HCT116 (cell line): ENCODE data around the gene FBXO40. TPM values are rescaled to one million over a fixed set of nuclear protein-coding genes. Genes with fewer than 3 reads are reported as not detected.

Experiments used
- ATAC-seq: fragments of 200-7000 bp; cut with Tn5 transposase; 2 replicates; pipeline ENCODE4 v1.9.1; 2020; ENCODE audit warnings: mild to moderate bottlenecking, moderate library complexity
- BruUV-seq: library from RNA; stranded (reverse); fragments of 400-500 nt; replicated peaks from 2 replicates; lab custom pipeline; 2021; lab: Mats Ljungman, UMichigan
- CTCF ChIA-PET: fragments of 300-600 bp; sonication (Branson Sonifier 250); formaldehyde crosslinking; loops from one replicate; lab custom pipeline; 2021; ENCODE audit warnings: antibody characterized with exemption; lab: Charles Lee
- POLR2A ChIA-PET: fragments of 300-600, 350-600 bp; sonication (Branson Sonifier 250); formaldehyde crosslinking; loops from one replicate; lab custom pipeline; 2021; ENCODE audit warnings: antibody characterized with exemption; lab: Charles Lee
- RAD21 ChIA-PET, 2 experiments: fragments of 300-600 bp; sonication (Branson Sonifier 250); formaldehyde crosslinking; loops; one replicate each; lab custom pipeline; 2023; ENCODE audit warnings: low total read pairs in 2 of 2; ENCODE audit not compliant: uncharacterized antibody in 2 of 2, unreplicated experiment in 2 of 2, low non-redundant PET in 1 of 2; lab: Charles Lee
- DNase-seq: peaks from one replicate; pipeline ENCODE4 v3.0.0-alpha.2; 2010; ENCODE audit warnings: low read depth, low spot score
- H2AFZ ChIP-seq: fragments of 200-600 bp; shearing (Covaris generic), sonication (generic); 2 replicates; pipeline ENCODE4 v1.6.1; 2017; ENCODE audit warnings: low read depth, mixed run types, mixed read lengths, antibody characterized with exemption, low read length; ENCODE audit not compliant: poor library complexity, severe bottlenecking
- H3K27ac ChIP-seq: 2 replicates; pipeline ENCODE4 v1.5.1; 2012; ENCODE audit warnings: low read depth, low read length
- H3K27me3 ChIP-seq: fragments of 200-600 bp; sonication (generic); 2 replicates; pipeline ENCODE4 v1.6.1; 2016; ENCODE audit warnings: mixed run types, low read length, mixed read lengths; ENCODE audit not compliant: insufficient read depth
- H3K36me3 ChIP-seq, 2 experiments: fragments of 200-500 bp in 1 of 2; fragments of 200-600 bp in 1 of 2; sonication (Bioruptor generic) in 1 of 2; sonication (generic) in 1 of 2; 2 replicates each; pipeline versions ENCODE4 v1.5.1 to v1.6.1; 2014 to 2016; ENCODE audit warnings: low read length in 2 of 2, inconsistent platforms in 1 of 2, mixed read lengths in 1 of 2, mixed run types in 1 of 2; ENCODE audit not compliant: insufficient read depth in 2 of 2, control insufficient read depth in 1 of 2
- H3K4me1 ChIP-seq, 2 experiments: fragments of 200-600 bp in 1 of 2; sonication (generic) in 1 of 2; 2 replicates each; pipeline versions ENCODE4 v1.5.1 to v1.6.1; 2012 to 2017; ENCODE audit warnings: low read length in 2 of 2, inconsistent platforms in 1 of 2, mild to moderate bottlenecking in 1 of 2, mixed read lengths in 1 of 2, mixed run types in 1 of 2, moderate library complexity in 1 of 2; ENCODE audit not compliant: insufficient read depth in 2 of 2, control insufficient read depth in 1 of 2
- H3K4me2 ChIP-seq: fragments of 200-600 bp; sonication (generic); 2 replicates; pipeline ENCODE4 v1.6.1; 2017; ENCODE audit warnings: mixed run types, low read length, mixed read lengths
- H3K4me3 ChIP-seq, 2 experiments: fragments of 200-600 bp in 1 of 2; sonication (generic) in 1 of 2; replicated peaks in 1 of 2; 2 replicates each; pipeline ENCODE4 v1.5.1; 2011 to 2016; ENCODE audit warnings: low read length in 2 of 2, control low read depth in 1 of 2, low read depth in 1 of 2, mild to moderate bottlenecking in 1 of 2, mixed read lengths in 1 of 2, mixed run types in 1 of 2
- H3K79me2 ChIP-seq: fragments of 200-600 bp; sonication (generic); 2 replicates; pipeline ENCODE4 v1.6.1; 2017; ENCODE audit warnings: mild to moderate bottlenecking, mixed run types, low read length, moderate library complexity, mixed read lengths; ENCODE audit not compliant: insufficient read depth
- H3K9ac ChIP-seq: fragments of 200-600 bp; sonication (generic); 2 replicates; pipeline ENCODE4 v1.6.1; 2016; ENCODE audit warnings: low read length, mixed read lengths
- H3K9me2 ChIP-seq: fragments of 200-600 bp; sonication (generic), shearing (Covaris generic); 2 replicates; pipeline ENCODE4 v1.6.1; 2017; ENCODE audit warnings: mixed run types, mild to moderate bottlenecking, moderate library complexity; ENCODE audit not compliant: insufficient read depth
- H3K9me3 ChIP-seq, 2 experiments: fragments of 200-500 bp in 1 of 2; fragments of 200-600 bp in 1 of 2; sonication (Bioruptor generic) in 1 of 2; sonication (generic) in 1 of 2; 2 replicates each; pipeline ENCODE4 v1.6.1; 2014 to 2017; ENCODE audit warnings: low read length in 2 of 2, mixed read lengths in 2 of 2, inconsistent platforms in 1 of 2, low read depth in 1 of 2, mild to moderate bottlenecking in 1 of 2, mixed run types in 1 of 2, moderate library complexity in 1 of 2; ENCODE audit not compliant: control insufficient read depth in 1 of 2, insufficient read depth in 1 of 2
- H4K20me1 ChIP-seq: fragments of 200-600 bp; sonication (generic), shearing (Covaris generic); 2 replicates; pipeline ENCODE4 v1.6.1; 2017; ENCODE audit warnings: mixed run types, mild to moderate bottlenecking, moderate library complexity; ENCODE audit not compliant: insufficient read depth
- CEBPB ChIP-seq: IDR thresholded peaks from 2 replicates; pipeline ENCODE4 v1.6.1; 2012; ENCODE audit warnings: low read depth
- EZH2 ChIP-seq: fragments of 200-600 bp; sonication (generic); IDR thresholded peaks from 2 replicates; pipeline ENCODE4 v1.6.1; 2017; ENCODE audit warnings: antibody characterized with exemption, mixed run types
- JUND ChIP-seq: IDR thresholded peaks from 2 replicates; pipeline ENCODE4 v1.6.1; 2012
- POLR2A ChIP-seq: IDR thresholded peaks from 2 replicates; pipeline ENCODE4 v1.7.0; 2011; ENCODE audit warnings: borderline replicate concordance; ENCODE audit not compliant: insufficient read depth, insufficient read length; ENCODE audit errors: extremely low read depth
- POLR2AphosphoS5 ChIP-seq: IDR thresholded peaks from 2 replicates; pipeline ENCODE4 v1.6.1; 2011; ENCODE audit warnings: mild to moderate bottlenecking, low read depth, low read length, moderate library complexity
- SIN3A ChIP-seq: IDR thresholded peaks from 2 replicates; pipeline ENCODE4 v1.6.1; 2012; ENCODE audit warnings: low read depth
- SP1 ChIP-seq: IDR thresholded peaks from 2 replicates; pipeline ENCODE4 v1.6.1; 2012; ENCODE audit warnings: low read depth
- TCF7L2 ChIP-seq: IDR thresholded peaks from 2 replicates; pipeline ENCODE4 v1.7.0; 2011; ENCODE audit warnings: borderline replicate concordance, inconsistent platforms; ENCODE audit not compliant: insufficient read depth, insufficient read length; ENCODE audit errors: extremely low read depth
- YY1 ChIP-seq: IDR thresholded peaks from 2 replicates; pipeline ENCODE4 v1.6.1; 2011; ENCODE audit warnings: low read length, low read depth, moderate library complexity, mild to moderate bottlenecking; ENCODE audit not compliant: insufficient replicate concordance; ENCODE audit errors: extremely low read depth
- ZFX ChIP-seq: fragments of 450-650 bp; IDR thresholded peaks from 2 replicates; pipeline ENCODE4 v1.6.1; 2017
- ZNF274 ChIP-seq: fragments of 200-500 bp; sonication (Bioruptor generic); IDR thresholded peaks from 2 replicates; pipeline ENCODE4 v1.6.1; 2014; ENCODE audit warnings: mild to moderate bottlenecking, low read depth, low read length, inconsistent platforms
- intact Hi-C: fragments of 100-400 bp; cut with micrococcal nuclease; formaldehyde crosslinking; loops from 2 replicates; pipeline ENCODE4 v1.10.0; 2022
- total RNA-seq: library from RNA; stranded (reverse); gene quantifications from one replicate; pipeline ENCODE4 v1.2.1, GENCODE V29; 2021; ENCODE audit not compliant: unreplicated experiment
- TF ChIP-seq, protein P1 (sequence below): IDR thresholded peaks from 2 replicates; pipeline ENCODE4 v1.6.1; 2012; ENCODE audit warnings: low read depth
- TF ChIP-seq, protein P2 (sequence below), 3 experiments: fragments of 200-600 bp in 1 of 3; sonication (generic) in 1 of 3; IDR thresholded peaks in 2 of 3; conservative IDR thresholded peaks in 1 of 3; 2 replicates each; pipeline ENCODE4 v1.5.1; 2012 to 2017; ENCODE audit warnings: low read depth in 2 of 3, low read length in 2 of 3, antibody characterized with exemption in 1 of 3, borderline replicate concordance in 1 of 3, control low read depth in 1 of 3, mild to moderate bottlenecking in 1 of 3, mixed read lengths in 1 of 3, mixed run types in 1 of 3, moderate library complexity in 1 of 3; ENCODE audit not compliant: insufficient read depth in 1 of 3
- TF ChIP-seq, protein P3 (sequence below): IDR thresholded peaks from 2 replicates; pipeline ENCODE4 v1.6.1; 2012
- TF ChIP-seq, protein P4 (sequence below): IDR thresholded peaks from 2 replicates; pipeline ENCODE4 v1.6.1; 2011; ENCODE audit warnings: mild to moderate bottlenecking, low read length, moderate library complexity; ENCODE audit not compliant: insufficient replicate concordance; ENCODE audit errors: extremely low read depth

The FBXO40 gene
- total RNA-seq, 1 experiment from 2014 or later, result not detected

DNA sequence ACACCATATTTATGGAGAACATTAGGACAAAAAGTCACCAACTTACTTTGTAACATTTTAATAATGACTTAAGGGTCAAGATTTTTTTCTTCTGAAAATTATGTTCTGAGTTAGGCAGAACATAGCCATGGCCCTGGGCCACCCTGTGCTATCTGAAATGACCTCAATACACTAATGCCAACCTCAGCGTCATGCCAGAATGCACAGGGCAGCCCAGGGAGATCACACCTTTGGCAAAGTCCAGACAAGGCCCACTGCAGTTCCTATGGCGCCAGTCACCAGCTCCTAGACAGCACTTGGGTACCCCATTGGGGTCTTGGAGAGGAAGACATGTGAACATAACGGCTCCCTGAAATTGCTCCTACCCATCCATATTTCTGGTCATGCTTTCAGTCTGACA lies 34.4 kb downstream of the FBXO40 start (continued):
- no peak for TF ChIP-seq ZNF274
- no peak for TF ChIP-seq SIN3A
- no peak for TF ChIP-seq ZFX
- TF ChIP-seq, protein P1, sequence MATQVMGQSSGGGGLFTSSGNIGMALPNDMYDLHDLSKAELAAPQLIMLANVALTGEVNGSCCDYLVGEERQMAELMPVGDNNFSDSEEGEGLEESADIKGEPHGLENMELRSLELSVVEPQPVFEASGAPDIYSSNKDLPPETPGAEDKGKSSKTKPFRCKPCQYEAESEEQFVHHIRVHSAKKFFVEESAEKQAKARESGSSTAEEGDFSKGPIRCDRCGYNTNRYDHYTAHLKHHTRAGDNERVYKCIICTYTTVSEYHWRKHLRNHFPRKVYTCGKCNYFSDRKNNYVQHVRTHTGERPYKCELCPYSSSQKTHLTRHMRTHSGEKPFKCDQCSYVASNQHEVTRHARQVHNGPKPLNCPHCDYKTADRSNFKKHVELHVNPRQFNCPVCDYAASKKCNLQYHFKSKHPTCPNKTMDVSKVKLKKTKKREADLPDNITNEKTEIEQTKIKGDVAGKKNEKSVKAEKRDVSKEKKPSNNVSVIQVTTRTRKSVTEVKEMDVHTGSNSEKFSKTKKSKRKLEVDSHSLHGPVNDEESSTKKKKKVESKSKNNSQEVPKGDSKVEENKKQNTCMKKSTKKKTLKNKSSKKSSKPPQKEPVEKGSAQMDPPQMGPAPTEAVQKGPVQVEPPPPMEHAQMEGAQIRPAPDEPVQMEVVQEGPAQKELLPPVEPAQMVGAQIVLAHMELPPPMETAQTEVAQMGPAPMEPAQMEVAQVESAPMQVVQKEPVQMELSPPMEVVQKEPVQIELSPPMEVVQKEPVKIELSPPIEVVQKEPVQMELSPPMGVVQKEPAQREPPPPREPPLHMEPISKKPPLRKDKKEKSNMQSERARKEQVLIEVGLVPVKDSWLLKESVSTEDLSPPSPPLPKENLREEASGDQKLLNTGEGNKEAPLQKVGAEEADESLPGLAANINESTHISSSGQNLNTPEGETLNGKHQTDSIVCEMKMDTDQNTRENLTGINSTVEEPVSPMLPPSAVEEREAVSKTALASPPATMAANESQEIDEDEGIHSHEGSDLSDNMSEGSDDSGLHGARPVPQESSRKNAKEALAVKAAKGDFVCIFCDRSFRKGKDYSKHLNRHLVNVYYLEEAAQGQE, result no peak
- TF ChIP-seq POLR2AphosphoS5, result no peak
- TF ChIP-seq POLR2A, result no peak
- TF ChIP-seq EZH2, result no peak
- no peak for TF ChIP-seq SP1

DNA sequence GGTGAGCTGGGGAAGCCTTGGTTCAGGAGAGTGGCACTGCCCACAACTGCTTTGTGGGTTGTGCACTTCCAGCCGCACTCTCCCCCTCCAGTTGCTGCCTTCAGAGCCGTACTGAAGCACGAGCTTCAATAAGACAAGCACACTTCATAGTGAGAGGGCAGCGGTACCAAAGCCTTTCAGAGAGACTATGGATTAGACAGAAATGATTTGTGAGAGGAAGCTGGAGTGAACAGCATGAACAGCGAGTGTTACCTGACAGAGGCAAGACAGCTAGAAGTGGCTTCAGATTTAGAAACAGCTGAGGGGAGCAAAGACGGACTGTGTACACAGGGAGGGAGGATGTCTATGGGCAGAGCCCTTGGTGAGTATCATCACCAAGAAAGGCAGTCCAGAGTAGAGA lies 36.4 kb downstream of the FBXO40 start:
- no peaks in the 10 kb centered on the region for H4K20me1 ChIP-seq
- POLR2A ChIA-PET, result no interaction called here
- H3K27ac ChIP-seq, result no peak overlapping the region
- no peaks in the 10 kb centered on the region for H3K79me2 ChIP-seq
- no peaks in the 10 kb centered on the region; the same call in 1 of the 2 replicates for H3K27me3 ChIP-seq
- no peaks in the 10 kb centered on the region for H3K9me2 ChIP-seq
- no peak for DNase-seq
- H3K9me3 ChIP-seq, result no peaks in the 10 kb centered on the region
- RAD21 ChIA-PET, result interaction anchor here in 1 of 2 experiments (0.6 kb wide), 1 partner anchor 202 kb away, joined by 3 read pairs; no protein-coding TSS in a partner anchor
- CTCF ChIA-PET, result no interaction called here
- intact Hi-C loops, result no loop called here
- no peak for ATAC-seq
- H3K4me1 ChIP-seq, result no peaks in the 10 kb centered on the region
- BruUV-seq, result no TSS peak
- H2AFZ ChIP-seq, result no peak overlapping the region
- no peaks in the 10 kb centered on the region for H3K36me3 ChIP-seq
- H3K9ac ChIP-seq, result no peak overlapping the region
- H3K4me3 ChIP-seq, result no peak overlapping the region
- no peak overlapping the region for H3K4me2 ChIP-seq
- TF ChIP-seq SP1 (no peak), YY1 (no peak), TCF7L2 (no peak), ZNF274 (no peak), CEBPB (no peak), JUND (no peak), POLR2AphosphoS5 (no peak)
- TF ChIP-seq, protein P2, sequence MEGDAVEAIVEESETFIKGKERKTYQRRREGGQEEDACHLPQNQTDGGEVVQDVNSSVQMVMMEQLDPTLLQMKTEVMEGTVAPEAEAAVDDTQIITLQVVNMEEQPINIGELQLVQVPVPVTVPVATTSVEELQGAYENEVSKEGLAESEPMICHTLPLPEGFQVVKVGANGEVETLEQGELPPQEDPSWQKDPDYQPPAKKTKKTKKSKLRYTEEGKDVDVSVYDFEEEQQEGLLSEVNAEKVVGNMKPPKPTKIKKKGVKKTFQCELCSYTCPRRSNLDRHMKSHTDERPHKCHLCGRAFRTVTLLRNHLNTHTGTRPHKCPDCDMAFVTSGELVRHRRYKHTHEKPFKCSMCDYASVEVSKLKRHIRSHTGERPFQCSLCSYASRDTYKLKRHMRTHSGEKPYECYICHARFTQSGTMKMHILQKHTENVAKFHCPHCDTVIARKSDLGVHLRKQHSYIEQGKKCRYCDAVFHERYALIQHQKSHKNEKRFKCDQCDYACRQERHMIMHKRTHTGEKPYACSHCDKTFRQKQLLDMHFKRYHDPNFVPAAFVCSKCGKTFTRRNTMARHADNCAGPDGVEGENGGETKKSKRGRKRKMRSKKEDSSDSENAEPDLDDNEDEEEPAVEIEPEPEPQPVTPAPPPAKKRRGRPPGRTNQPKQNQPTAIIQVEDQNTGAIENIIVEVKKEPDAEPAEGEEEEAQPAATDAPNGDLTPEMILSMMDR (IDR thresholded peaks at IDR 0.05 in 2 of 3, conservative IDR thresholded peaks at IDR 0.05 in 1 of 3; ENCODE audit: borderline replicate concordance in 1 of 3, insufficient read depth in 1 of 3, low read depth in 2 of 3, low read length in 2 of 3), result no peak
- TF ChIP-seq, protein P3, sequence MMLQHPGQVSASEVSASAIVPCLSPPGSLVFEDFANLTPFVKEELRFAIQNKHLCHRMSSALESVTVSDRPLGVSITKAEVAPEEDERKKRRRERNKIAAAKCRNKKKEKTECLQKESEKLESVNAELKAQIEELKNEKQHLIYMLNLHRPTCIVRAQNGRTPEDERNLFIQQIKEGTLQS, result no peak
- TF ChIP-seq, protein P4, sequence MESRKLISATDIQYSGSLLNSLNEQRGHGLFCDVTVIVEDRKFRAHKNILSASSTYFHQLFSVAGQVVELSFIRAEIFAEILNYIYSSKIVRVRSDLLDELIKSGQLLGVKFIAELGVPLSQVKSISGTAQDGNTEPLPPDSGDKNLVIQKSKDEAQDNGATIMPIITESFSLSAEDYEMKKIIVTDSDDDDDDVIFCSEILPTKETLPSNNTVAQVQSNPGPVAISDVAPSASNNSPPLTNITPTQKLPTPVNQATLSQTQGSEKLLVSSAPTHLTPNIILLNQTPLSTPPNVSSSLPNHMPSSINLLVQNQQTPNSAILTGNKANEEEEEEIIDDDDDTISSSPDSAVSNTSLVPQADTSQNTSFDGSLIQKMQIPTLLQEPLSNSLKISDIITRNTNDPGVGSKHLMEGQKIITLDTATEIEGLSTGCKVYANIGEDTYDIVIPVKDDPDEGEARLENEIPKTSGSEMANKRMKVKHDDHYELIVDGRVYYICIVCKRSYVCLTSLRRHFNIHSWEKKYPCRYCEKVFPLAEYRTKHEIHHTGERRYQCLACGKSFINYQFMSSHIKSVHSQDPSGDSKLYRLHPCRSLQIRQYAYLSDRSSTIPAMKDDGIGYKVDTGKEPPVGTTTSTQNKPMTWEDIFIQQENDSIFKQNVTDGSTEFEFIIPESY, result no peak
